Measurements from ENCODE around the gene SULT1C2.
"Not testable (repeated sequence)": the region's sequence is repeated elsewhere in the genome, so short reads cannot be mapped to it uniquely, and the experiment has no call there.

Gene SULT1C2

DNA sequence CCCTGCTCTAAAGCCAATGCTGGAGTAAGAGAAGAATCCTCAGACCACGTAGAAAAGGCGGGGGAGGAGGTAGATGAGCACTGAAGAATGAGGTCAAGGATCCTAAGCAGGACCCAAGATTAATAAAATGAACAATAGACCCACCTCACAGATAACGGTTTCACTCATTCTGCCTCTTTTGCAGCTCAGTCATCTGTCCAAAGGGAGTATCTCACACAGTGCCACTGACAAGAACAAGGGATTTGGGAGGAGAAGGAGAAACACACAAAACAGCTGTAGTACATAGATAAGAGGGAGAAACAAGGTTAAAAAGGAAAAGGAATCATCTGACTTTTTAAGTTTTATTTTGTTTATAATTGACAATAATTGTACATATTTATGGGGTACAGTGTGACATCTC lies 58.1 kb downstream of the SULT1C2 start:
- DNase-seq (ENCODE audit: extremely low spot score, insufficient read length, low read depth) (no peak), FAIRE-seq (peak; percentile 33)

DNA sequence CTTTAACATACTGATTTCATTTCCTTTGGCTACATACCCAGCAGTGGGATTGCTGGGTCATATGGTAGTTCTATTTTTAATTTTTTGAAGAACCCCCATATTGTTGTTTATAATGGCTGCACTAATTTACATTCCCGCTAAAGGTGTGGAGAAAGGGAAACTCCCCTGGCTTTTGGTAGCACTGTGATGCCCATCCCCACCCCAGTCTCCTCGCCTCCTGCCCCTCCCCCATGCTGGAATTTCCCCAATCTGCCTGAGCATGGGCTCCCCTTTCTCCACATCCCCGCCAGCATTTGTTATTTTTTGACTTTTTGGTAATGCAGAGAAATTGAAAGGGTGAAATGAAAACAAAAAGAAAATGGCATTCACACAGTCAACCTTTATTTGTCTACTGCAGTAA lies 59.1 kb downstream of the SULT1C2 start:
- no peak for DNase-seq (ENCODE audit: extremely low spot score, insufficient read length, low read depth)
- FAIRE-seq, result no peak

DNA sequence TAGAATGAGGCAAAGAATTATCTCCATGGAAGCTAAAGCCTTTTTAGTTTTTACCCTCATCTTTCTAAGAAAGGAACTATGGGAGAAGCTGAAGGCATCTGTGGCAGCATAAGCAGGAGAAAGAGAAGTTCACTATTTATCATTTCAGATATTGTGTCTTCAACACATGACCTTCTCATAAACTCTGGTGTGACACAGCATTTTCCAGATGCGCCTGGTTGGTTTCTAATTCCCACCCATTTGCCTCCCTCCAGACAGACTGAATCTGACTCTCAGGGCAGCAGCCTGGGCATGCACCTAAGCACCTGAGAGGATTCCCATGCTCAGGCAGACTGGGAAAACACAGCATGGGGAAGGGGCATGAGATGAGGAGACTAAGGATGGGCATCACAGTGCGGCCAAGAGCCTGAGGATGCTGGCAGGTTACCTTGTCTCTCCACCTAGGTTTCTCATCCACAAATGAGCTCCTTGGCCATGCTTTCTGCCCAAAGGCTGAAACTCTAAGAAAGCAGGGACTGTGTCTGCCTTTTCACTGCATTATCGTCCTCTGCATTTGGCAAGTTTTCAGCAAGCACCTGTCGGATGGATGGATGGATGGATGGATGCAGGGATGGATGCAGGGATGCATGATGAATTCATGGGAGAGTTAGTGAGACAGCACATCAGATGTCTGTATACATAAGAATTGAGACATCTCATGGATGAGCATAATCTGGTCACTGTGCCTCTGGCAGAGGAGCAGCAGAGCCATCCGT lies 60.3 kb downstream of the SULT1C2 start:
- DNase-seq (ENCODE audit: extremely low spot score, insufficient read length, low read depth) (no peak), FAIRE-seq (no peak)

DNA sequence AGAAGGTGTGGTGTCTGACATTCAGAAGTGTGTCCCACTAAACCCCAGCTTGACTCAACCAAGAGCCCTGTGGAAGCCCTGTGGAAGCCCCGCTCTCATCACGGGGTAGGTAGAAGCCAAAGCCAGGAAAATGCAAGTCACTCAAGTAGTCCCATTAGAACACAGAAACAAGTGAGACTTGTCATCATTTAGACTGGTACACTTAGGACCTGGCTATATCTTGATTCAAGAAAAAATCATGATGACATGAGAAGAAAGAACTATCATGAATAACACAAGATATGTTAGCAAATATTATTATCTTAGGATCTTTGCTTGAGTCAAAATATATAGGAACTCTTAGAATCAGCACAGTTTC lies 60.9 kb downstream of the SULT1C2 start:
- FAIRE-seq (no peak), DNase-seq (ENCODE audit: extremely low spot score, insufficient read length, low read depth) (no peak)

DNA sequence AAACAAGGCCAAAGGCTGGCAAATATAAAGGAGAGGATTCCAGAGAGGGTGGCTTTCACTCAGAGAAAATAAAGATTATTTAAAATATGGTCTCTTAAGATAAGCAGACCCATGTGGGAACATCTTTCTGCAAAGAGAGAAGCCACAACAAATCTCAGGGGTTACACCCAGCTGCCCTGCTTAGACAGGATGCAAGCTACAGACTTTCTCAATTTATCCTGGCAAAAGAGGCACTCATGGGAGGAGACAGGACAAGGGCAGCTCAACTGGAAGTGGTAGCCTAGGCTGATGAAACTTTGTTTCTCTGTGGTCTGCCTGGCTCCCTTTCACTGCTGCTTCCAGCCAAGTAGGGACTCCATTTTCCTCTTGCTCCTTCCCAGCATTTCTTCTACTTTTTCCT lies 63.2 kb downstream of the SULT1C2 start:
- FAIRE-seq (no peak), DNase-seq (ENCODE audit: extremely low spot score, insufficient read length, low read depth) (no peak)

DNA sequence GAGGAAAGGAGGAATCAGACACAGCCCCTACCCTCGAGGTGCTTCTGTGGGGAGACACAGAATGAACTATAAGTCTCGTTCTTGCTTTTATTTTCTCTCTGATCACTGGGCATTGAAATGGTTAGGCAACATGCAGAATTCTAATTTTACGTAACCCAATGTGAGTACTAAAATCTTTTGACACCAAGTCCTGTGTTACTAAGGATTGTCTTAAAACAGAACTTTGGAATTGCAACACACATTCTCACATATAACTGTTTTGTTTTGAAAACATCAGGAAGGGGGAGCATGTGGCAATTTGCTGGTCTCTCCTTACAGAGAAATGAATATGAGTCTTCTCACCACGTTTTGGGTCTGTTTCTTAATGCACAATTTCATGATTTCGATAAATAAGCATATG lies 65.4 kb downstream of the SULT1C2 start:
- FAIRE-seq, result no peak
- no peak for DNase-seq (ENCODE audit: extremely low spot score, insufficient read length, low read depth)

DNA sequence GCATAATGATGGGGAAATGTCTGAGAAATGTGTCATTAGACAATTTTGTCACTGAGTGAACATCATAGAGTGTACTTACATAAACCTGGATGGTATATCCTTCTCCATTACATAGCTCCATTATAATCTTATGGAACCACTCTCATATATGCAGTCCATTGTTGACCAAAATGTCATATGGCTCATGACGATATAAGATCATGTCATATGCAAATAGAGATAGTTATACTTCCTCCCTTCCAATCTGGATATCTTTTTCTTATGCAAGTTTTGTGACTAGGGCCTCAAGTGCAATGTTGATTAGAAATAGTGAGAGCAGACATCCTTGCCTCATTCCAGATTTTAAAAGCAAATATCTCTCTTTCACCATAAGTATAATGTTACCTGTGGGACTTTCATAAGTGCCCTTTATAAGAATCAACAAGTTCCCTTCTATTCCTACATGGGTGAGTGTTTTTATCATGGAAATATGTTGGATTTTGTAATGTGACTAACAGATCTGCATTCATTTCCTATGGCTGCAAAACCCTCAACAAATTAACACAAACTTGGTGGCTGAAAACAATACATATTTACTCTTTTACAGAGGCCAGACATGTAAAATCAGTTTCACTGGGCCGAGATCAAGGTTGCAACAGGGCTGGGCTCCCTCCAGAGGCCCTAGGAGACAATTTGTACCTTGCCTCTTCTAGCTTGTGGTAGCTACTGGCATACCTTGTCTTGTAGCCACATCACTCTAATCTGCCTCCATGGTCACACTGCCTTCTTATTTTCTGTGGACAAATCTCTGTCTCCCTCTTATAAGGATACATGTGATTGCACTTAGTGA lies 67.4 kb downstream of the SULT1C2 start:
- FAIRE-seq (no peak), DNase-seq (ENCODE audit: extremely low spot score, insufficient read length, low read depth) (no peak)

DNA sequence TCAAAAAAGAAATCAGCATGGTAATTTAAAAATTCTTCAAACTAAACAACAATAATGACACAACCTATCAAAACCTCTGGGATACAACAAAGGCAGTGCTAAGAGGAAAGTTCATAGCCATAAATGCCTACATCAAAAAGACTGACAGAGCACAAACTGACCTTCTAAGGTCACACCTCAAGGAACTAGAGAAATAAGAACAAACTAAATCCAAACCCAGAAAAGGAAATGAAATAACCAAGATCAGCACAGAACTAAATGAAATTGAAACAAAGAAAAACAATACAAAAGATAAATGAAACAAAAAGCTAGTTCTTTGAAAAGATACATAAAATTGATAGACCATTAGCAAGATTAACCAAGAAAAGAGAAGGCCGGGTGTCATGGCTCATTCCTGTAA lies 70.6 kb downstream of the SULT1C2 start:
- FAIRE-seq, result not testable (repeated sequence)

More for the DNA sequence above, 70.6 kb downstream of the SULT1C2 start:
- DNase-seq (ENCODE audit: extremely low spot score, insufficient read length, low read depth), result not testable (repeated sequence)
